GM12878 (cell line): ENCODE measurements around the gene IMMP2L.

Source experiments
- ETV6 ChIP-seq, 2 experiments: fragments of 450-650 bp in 1 of 2; IDR thresholded peaks in 1 of 2; conservative IDR thresholded peaks in 1 of 2; 2 replicates each; pipeline ENCODE4 v1.6.1; 2014; ENCODE audit warnings: antibody characterized with exemption in 1 of 2, borderline replicate concordance in 1 of 2, low read depth in 1 of 2, mild to moderate bottlenecking in 1 of 2, moderate library complexity in 1 of 2
- NFIC ChIP-seq: IDR thresholded peaks from 2 replicates; pipeline ENCODE4 v1.6.1; 2012; ENCODE audit warnings: low read depth, mild to moderate bottlenecking, inconsistent platforms, low read length, moderate library complexity
- RAD21 ChIP-seq: IDR thresholded peaks from 2 replicates; pipeline ENCODE4 v1.6.1; 2011; ENCODE audit warnings: mild to moderate bottlenecking, low read depth, low read length, moderate library complexity; ENCODE audit not compliant: insufficient read depth

DNA sequence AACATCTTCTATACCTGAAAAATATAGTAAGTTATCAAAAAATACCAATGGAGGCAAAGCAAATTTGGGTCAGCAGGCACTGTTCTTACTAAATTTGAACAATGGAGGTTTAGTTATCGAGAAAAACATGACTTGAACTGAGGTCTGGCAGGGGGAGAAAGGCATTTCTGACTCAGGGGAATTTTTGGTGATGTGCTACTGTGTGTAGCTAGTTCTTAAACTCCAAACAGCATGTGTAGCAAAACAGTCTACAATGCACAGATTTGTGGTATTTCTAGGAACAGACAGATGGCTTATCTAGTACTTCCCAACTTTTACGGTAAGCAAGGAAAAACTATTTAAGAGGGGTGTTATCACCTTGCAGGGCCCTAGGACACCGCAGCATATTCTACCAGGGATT, 783.0 kb downstream of the IMMP2L start:
- TF ChIP-seq ETV6 (conservative IDR thresholded peaks at IDR 0.05 in 1 of 2, IDR thresholded peaks at IDR 0.05 in 1 of 2; ENCODE audit: borderline replicate concordance in 1 of 2, low read depth in 1 of 2) (no peak), RAD21 (no peak), NFIC (no peak)
